Natural killer cell (primary cell): ENCODE data around the gene HMGCL. TPM values are rescaled to one million over a fixed set of nuclear protein-coding genes. Genes with fewer than 3 reads are reported as not detected.

Experiments used
- ATAC-seq, 3 donors: fragments of 150-1000 bp in 2 of 3; fragments of 200-7000 bp in 1 of 3; cut with Tn5 transposase; 1 replicate in 1 of 3; 2 replicates in 2 of 3; pipeline ENCODE4 v1.10.0; 2021; ENCODE audit warnings: mild to moderate bottlenecking in 2 of 3, moderate library complexity in 2 of 3
- DNase-seq, 2 donors: peaks; one replicate each; pipeline versions ENCODE4 v3.0.0 to v3.0.0-alpha.2; 2013 to 2021; ENCODE audit warnings: mixed read lengths in 1 of 2
- H3K27ac ChIP-seq: one replicate; pipeline ENCODE4 v1.5.1; 2013; ENCODE audit warnings: mild to moderate bottlenecking, low read length
- H3K27me3 ChIP-seq: one replicate; pipeline ENCODE4 v1.6.1; 2013; ENCODE audit warnings: low read length; ENCODE audit not compliant: control insufficient read depth, insufficient read depth
- H3K36me3 ChIP-seq: one replicate; pipeline ENCODE4 v1.6.1; 2013; ENCODE audit warnings: low read length; ENCODE audit not compliant: control insufficient read depth, insufficient read depth
- H3K4me1 ChIP-seq: one replicate; pipeline ENCODE4 v1.6.1; 2013; ENCODE audit warnings: low read length; ENCODE audit not compliant: control insufficient read depth, insufficient read depth
- H3K4me3 ChIP-seq: one replicate; pipeline ENCODE4 v1.5.1; 2013; ENCODE audit warnings: low read length
- H3K9me3 ChIP-seq: one replicate; pipeline ENCODE4 v1.6.1; 2013; ENCODE audit warnings: low read length; ENCODE audit not compliant: control insufficient read depth, insufficient read depth
- H3K27ac Mint-ChIP-seq, 2 donors: one replicate each; pipeline ENCODE4 v1.8.0; 2022; ENCODE audit warnings: mild to moderate bottlenecking in 2 of 2, mixed read lengths in 2 of 2, moderate library complexity in 1 of 2
- H3K27me3 Mint-ChIP-seq, 2 donors: one replicate each; pipeline ENCODE4 v1.8.0; 2022; ENCODE audit warnings: low read depth in 2 of 2, mixed read lengths in 2 of 2
- H3K36me3 Mint-ChIP-seq: one replicate; pipeline ENCODE4 v1.8.0; 2022; ENCODE audit warnings: mixed read lengths
- H3K4me1 Mint-ChIP-seq, 2 donors: one replicate each; pipeline ENCODE4 v1.8.0; 2022; ENCODE audit warnings: mixed read lengths in 2 of 2
- H3K4me3 Mint-ChIP-seq: one replicate; pipeline ENCODE4 v1.8.0; 2022; ENCODE audit warnings: mild to moderate bottlenecking, moderate library complexity, mixed read lengths
- H3K9me3 Mint-ChIP-seq, 2 donors: one replicate each; pipeline ENCODE4 v1.8.0; 2022; ENCODE audit warnings: mixed read lengths in 2 of 2
- WGBS: methylation state at CpG from one replicate; pipeline ENCODE4 v1.1.7; 2013; ENCODE audit warnings: missing lambda C conversion rate; ENCODE audit not compliant: insufficient coverage; 5-methylcytosine and 5-hydroxymethylcytosine counted together
- intact Hi-C: fragments of 100-400 bp; cut with micrococcal nuclease; formaldehyde crosslinking; loops from one replicate; pipeline ENCODE4 v1.14.2; 2022
- total RNA-seq, 4 donors: library from RNA; stranded (reverse); fragments of 120-200 nt in 1 of 4; gene quantifications; one replicate each; pipeline versions ENCODE4 v1.2.3 to v1.2.4, GENCODE V29; 2013 to 2022
- TF ChIP-seq, protein P1 (sequence below): fragments of 200-600 bp; IDR thresholded peaks from one replicate; pipeline ENCODE4 v1.8.0; 2022; ENCODE audit warnings: antibody characterized with exemption

HMGCL gene
- total RNA-seq = 10 to 100 TPM; 16.8 to 26.9 (median 17.0) TPM
- 32.5 TPM for total RNA-seq (2013)

DNA sequence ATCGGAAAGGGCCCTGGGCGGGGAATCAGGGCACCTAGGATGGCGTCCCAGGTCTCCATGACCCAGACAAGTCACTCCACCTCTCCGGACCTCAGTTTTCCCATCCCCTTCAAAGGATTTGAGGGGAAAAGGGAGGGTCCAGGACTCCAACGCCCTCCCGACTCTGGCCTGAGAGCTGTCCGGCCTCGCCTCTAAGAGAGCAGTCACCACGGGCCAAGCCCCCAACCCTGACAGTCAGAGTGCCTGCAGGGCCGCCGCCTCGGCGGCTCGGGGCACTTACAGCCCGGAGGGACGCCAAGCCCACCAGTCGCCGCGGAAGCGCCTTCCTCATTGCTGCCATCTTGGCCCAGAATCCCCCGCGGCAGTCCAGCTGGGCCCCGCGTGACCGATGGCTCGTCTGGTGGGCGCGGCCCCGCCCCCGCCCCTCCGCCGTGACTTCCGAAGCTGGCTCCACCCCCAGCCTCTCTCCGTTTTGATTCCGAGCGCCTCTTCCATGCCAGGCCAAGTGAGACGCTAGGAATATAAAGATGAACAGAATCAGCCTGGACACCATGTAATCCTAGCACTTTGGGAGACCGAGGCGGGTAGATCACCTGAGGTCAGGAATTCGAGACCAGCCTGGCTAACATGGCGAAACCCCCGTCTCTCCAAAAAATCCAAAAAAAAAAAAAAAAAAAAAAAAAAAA is at the start of gene HMGCL:
Gene HMGCL (minus strand): TSS at position 354 of the 686 bp plus-strand sequence. CDS start 14 bp downstream, at position 340.
- H3K4me3 ChIP-seq = peak within 1 kb of the TSS; percentile 95
- H3K4me1 ChIP-seq = peaks cover 13% of the 10 kb centered on the region
- Mint-ChIP-seq H3K4me3 (peak within 1 kb of the TSS; percentile 96), H3K27ac (peak within 1 kb of the TSS; percentile 91 to 96), H3K4me1 (peaks cover 21 to 23% of the 10 kb centered on the region in 2 donors), H3K36me3 (no peaks in the 10 kb centered on the region), H3K27me3 (no peaks in the 10 kb centered on the region), H3K9me3 (no peaks in the 10 kb centered on the region)
- H3K27ac ChIP-seq = peak within 1 kb of the TSS; percentile 91
- WGBS = 0% methylated on average over 35 of the region's 42 CpGs
- no peaks in the 10 kb centered on the region for H3K9me3 ChIP-seq
- DNase-seq (peak; percentile 83 to 93), ATAC-seq (peak; percentile 98 to 99 (median 98))
- no peaks in the 10 kb centered on the region for H3K36me3 ChIP-seq
- TF ChIP-seq, protein P1, sequence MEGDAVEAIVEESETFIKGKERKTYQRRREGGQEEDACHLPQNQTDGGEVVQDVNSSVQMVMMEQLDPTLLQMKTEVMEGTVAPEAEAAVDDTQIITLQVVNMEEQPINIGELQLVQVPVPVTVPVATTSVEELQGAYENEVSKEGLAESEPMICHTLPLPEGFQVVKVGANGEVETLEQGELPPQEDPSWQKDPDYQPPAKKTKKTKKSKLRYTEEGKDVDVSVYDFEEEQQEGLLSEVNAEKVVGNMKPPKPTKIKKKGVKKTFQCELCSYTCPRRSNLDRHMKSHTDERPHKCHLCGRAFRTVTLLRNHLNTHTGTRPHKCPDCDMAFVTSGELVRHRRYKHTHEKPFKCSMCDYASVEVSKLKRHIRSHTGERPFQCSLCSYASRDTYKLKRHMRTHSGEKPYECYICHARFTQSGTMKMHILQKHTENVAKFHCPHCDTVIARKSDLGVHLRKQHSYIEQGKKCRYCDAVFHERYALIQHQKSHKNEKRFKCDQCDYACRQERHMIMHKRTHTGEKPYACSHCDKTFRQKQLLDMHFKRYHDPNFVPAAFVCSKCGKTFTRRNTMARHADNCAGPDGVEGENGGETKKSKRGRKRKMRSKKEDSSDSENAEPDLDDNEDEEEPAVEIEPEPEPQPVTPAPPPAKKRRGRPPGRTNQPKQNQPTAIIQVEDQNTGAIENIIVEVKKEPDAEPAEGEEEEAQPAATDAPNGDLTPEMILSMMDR = no peak
- H3K27me3 ChIP-seq = no peaks in the 10 kb centered on the region
- intact Hi-C loops = loop anchor here (1.0 kb wide), 1 partner anchor 25 kb away; the partner anchor contains the start of gene GALE

DNA sequence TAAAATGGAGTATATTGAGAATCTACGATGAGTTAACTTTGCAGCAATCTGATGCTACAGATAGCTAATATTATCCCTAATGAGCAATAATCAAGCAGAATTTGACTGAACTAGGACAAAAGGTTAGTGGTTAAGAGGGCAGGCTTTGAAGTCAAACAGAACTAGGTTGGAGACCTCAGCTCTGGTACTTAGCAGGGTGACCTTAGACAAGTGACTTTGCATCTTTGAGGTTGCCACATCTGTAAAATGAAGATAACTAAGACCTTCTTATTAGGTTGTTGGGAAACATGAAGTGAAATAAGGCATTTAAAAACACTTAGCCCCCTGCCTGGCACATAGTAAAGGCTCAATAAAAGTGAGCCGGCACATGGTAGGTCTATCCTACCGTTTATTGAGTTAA is 47.2 kb upstream of the HMGCL start:
- Histone ChIP-seq H3K36me3 (peaks cover 27% of the 10 kb centered on the region), H3K9me3 (no peaks in the 10 kb centered on the region), H3K27ac (no peak overlapping the region), H3K4me1 (peaks cover 12% of the 10 kb centered on the region), H3K4me3 (no peak overlapping the region), H3K27me3 (no peaks in the 10 kb centered on the region)
- peaks cover 0 to 3% of the 10 kb centered on the region in 2 donors for H3K9me3 Mint-ChIP-seq
- peaks cover 14 to 18% of the 10 kb centered on the region in 2 donors for H3K4me1 Mint-ChIP-seq
- DNase-seq = no peak
- no peaks in the 10 kb centered on the region for H3K36me3 Mint-ChIP-seq
- TF ChIP-seq, protein P1 = no peak
- ATAC-seq = no peak
- peaks cover 4 to 7% of the 10 kb centered on the region in 2 donors for H3K27me3 Mint-ChIP-seq
- WGBS = 94% methylated on average over 3 of the region's 3 CpGs
- no peak overlapping the region for H3K4me3 Mint-ChIP-seq
- no peak overlapping the region for H3K27ac Mint-ChIP-seq
- intact Hi-C loops = no loop called here

DNA sequence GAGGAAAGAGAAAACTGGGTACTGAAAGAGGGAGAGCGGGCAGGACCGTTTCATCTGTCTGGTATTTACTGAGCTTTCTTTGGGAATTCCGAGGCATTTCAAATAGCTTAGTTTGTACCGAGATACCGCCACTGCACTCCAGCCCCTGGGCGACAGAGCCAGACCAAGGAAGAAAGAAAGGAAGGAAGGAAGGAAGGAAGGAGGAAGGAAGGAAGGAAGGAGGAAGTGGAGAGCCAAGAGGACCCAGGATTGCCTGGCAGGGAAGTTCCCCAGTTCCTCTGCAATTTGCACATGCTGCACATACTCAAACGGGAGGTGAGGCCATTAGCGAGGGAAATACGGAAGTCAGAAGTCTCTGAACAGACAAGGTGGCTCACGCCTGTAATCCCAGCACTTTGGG is 43.8 kb upstream of the HMGCL start:
- H3K4me1 Mint-ChIP-seq = peaks cover 23 to 30% of the 10 kb centered on the region in 2 donors
- H3K4me1 ChIP-seq = peaks cover 29% of the 10 kb centered on the region
- no peaks in the 10 kb centered on the region for H3K9me3 Mint-ChIP-seq
- TF ChIP-seq, protein P1 = no peak
- H3K27me3 Mint-ChIP-seq = peaks cover 4 to 7% of the 10 kb centered on the region in 2 donors
- H3K27ac ChIP-seq = no peak overlapping the region
- WGBS = 78% methylated on average over 10 of the region's 10 CpGs
- ATAC-seq (no peak), DNase-seq (no peak)
- H3K27ac Mint-ChIP-seq = peak overlapping the region; percentile 80 to 87
- no peaks in the 10 kb centered on the region for H3K36me3 Mint-ChIP-seq
- H3K4me3 ChIP-seq = no peak overlapping the region
- peaks cover 15% of the 10 kb centered on the region for H3K36me3 ChIP-seq
- H3K9me3 ChIP-seq = no peaks in the 10 kb centered on the region
- peak overlapping the region; percentile 92 for H3K4me3 Mint-ChIP-seq
- intact Hi-C loops = loop anchor here (2.0 kb wide), 1 partner anchor 68 kb away; the partner anchor contains the start of gene GALE
- no peaks in the 10 kb centered on the region for H3K27me3 ChIP-seq
